Tibial artery (tissue), 4 donors: ENCODE measurements around the gene ERI3.

Source experiments
- DNase-seq, 2 donors: peaks; one replicate each; pipeline ENCODE4 v3.0.0-alpha.2; 2019
- H3K27ac ChIP-seq, 2 donors: fragments of 200-600 bp; sonication (generic) in 1 of 2; 1 replicate in 1 of 2; 2 replicates in 1 of 2; pipeline ENCODE4 v1.5.1; 2018 to 2019; ENCODE audit warnings: mild to moderate bottlenecking in 1 of 2
- H3K27me3 ChIP-seq, 2 donors: fragments of 200-600 bp; sonication (generic) in 1 of 2; one replicate each; pipeline versions ENCODE4 v1.5.1 to v1.6.0; 2016 to 2019
- H3K36me3 ChIP-seq, 3 donors: fragments of 200-600 bp; sonication (generic) in 2 of 3; one replicate each; pipeline ENCODE4 v1.5.1; 2016 to 2019; ENCODE audit warnings: mild to moderate bottlenecking in 2 of 3
- H3K4me1 ChIP-seq, 4 donors: fragments of 200-600 bp; sonication (generic) in 2 of 4; 1 replicate in 3 of 4; 2 replicates in 1 of 4; pipeline ENCODE4 v1.5.1; 2016 to 2019
- H3K4me3 ChIP-seq, 2 donors: fragments of 200-600 bp; sonication (generic) in 1 of 2; 1 replicate in 1 of 2; 2 replicates in 1 of 2; pipeline ENCODE4 v1.5.1; 2018 to 2019; ENCODE audit warnings: mild to moderate bottlenecking in 2 of 2
- H3K9me3 ChIP-seq, 3 donors: fragments of 200-600 bp; sonication (generic) in 1 of 3; one replicate each; pipeline ENCODE4 v1.5.1; 2016 to 2019
- CTCF ChIP-seq, 2 experiments: fragments of 200-600 bp in 1 of 2; fragments of 450-650 bp in 1 of 2; IDR thresholded peaks; one replicate each; pipeline ENCODE4 v1.5.1; 2017 to 2019; ENCODE audit warnings: antibody characterized with exemption in 2 of 2, mild to moderate bottlenecking in 1 of 2, moderate library complexity in 1 of 2
- intact Hi-C: fragments of 100-400 bp; cut with DNase I; formaldehyde crosslinking; loops from one replicate; pipeline ENCODE4 v1.15.0; 2023; ENCODE audit warnings: low total_unique reads

Gene ERI3

DNA sequence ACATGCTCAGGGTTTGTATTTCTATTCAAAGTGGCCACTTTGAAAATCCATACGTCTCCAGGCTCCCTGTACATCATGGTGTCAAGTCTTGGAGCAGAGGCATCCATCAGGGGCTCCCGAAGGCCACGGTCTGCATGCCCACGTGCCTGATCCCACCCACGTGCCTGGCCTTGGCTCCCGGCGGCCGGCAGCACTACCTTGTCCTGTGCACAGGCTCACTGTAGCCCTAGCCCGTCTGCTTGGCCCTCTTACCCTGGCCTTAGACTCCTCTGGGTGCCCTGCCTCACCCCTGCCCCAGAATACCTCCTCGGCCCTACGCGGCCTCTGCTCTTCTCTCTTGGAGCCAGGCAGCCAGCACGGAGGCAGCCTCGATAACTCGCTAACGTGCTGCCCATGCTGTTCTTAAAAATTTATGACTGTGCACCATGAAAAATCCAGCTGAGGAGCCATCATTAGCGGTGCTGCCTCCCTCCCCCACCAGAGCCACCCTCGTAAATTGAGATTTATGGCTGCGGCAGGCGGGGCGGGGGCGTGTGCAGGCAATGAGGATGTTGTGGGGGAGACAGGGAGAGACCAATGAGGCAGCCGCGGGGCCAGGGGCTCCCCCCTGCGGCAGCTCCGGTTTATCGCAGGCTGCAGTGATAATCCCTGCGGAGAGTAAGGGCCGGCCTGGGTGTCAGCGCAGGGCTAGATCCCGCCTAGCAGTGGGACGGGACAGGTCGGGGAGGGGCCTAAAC is 117.2 kb downstream of the ERI3 start:
- Histone ChIP-seq H3K36me3 (peaks cover 0 to 6% (median 0%) of the 10 kb centered on the region in 3 donors), H3K4me3 (peak overlapping the region; percentile 21 to 35), H3K27me3 (no peaks in the 10 kb centered on the region), H3K9me3 (no peaks in the 10 kb centered on the region), H3K4me1 (peaks cover 6 to 55% (median 40%) of the 10 kb centered on the region in 4 donors), H3K27ac (peak overlapping the region; percentile 73 to 87)
- intact Hi-C loops: no loop called here
- peak; percentile 57 to 67 for TF ChIP-seq CTCF (IDR thresholded peaks at IDR 0.05)
- DNase-seq: peak; percentile 31 to 83

- H3K36me3 ChIP-seq: peaks cover 0 to 12% (median 0%) of the 10 kb centered on the region in 3 donors
- no peaks in the 10 kb centered on the region for H3K9me3 ChIP-seq
- no peak overlapping the region for H3K27ac ChIP-seq
- intact Hi-C loops: no loop called here
- no peaks in the 10 kb centered on the region for H3K27me3 ChIP-seq
- no peak overlapping the region for H3K4me3 ChIP-seq
- DNase-seq: peak in 1 of 2 donors; percentile 33
- H3K4me1 ChIP-seq: peaks cover 6 to 44% (median 40%) of the 10 kb centered on the region in 4 donors
- TF ChIP-seq CTCF (IDR thresholded peaks at IDR 0.05): no peak
Measured at GRCh38 chr1:44236490-44237272, 118.4 kb downstream of the ERI3 start.

DNA sequence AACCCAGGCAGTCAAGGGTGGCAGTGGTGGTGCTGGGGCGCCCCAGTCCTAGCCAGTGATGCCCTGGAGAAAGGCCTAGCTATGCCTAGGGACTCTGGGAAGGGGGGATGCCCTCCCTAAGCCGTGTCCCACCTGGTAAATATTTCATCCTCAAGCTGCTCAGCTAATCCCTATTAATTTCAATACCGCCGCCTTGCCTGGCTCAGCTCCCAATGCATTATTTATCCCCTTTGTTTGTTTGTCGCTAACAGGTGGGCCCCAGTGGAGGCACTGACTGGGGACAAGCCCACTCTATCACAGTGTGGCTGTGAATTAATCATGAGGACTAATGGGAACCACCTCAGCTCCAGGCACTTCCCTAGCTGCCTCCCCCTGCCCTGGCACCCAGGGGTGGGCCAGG is 119.2 kb downstream of the ERI3 start:
- Histone ChIP-seq H3K27ac (no peak overlapping the region), H3K4me3 (no peak overlapping the region), H3K9me3 (no peaks in the 10 kb centered on the region), H3K4me1 (peaks cover 5 to 35% (median 33%) of the 10 kb centered on the region in 4 donors), H3K36me3 (peaks cover 0 to 18% (median 0%) of the 10 kb centered on the region in 3 donors), H3K27me3 (no peaks in the 10 kb centered on the region)
- intact Hi-C loops: no loop called here
- DNase-seq: no peak
- no peak for TF ChIP-seq CTCF (IDR thresholded peaks at IDR 0.05)

DNA sequence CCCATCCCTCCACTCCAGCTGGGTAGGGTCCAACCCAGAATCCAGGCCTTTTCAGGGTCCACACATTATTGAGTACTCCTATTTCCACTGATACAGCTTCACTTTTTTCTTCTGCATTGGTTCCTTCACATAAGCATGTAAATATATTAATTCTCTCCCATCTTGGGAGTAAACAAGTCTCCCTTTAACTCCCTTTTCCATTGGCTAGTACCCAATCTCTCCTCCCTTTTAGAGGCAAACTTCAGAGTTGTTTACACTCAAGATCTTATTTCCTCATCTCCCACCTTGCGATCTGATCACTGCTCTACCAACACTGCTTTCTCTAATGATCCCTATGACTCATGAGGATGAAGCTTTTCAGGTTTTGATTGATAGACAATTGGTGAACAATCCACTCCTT is 121.5 kb downstream of the ERI3 start:
- Histone ChIP-seq H3K27me3 (no peaks in the 10 kb centered on the region), H3K9me3 (no peaks in the 10 kb centered on the region), H3K4me1 (peaks cover 0 to 13% (median 10%) of the 10 kb centered on the region in 4 donors), H3K27ac (no peak overlapping the region), H3K4me3 (no peak overlapping the region), H3K36me3 (peaks cover 0 to 28% (median 0%) of the 10 kb centered on the region in 3 donors)
- DNase-seq: no peak
- intact Hi-C loops: no loop called here
- no peak for TF ChIP-seq CTCF (IDR thresholded peaks at IDR 0.05)

GRCh38 chr1:44230796-44231195 is 124.3 kb downstream of the ERI3 start:
- Histone ChIP-seq H3K27me3 (no peaks in the 10 kb centered on the region), H3K9me3 (no peaks in the 10 kb centered on the region), H3K4me3 (no peak overlapping the region), H3K4me1 (no peaks in the 10 kb centered on the region), H3K27ac (no peak overlapping the region), H3K36me3 (peaks cover 0 to 28% (median 0%) of the 10 kb centered on the region in 3 donors)
- intact Hi-C loops: no loop called here
- TF ChIP-seq CTCF (IDR thresholded peaks at IDR 0.05): no peak
- DNase-seq: no peak
